ENCODE measurements around the gene GRM1. TPM values are rescaled to one million over a fixed set of nuclear protein-coding genes. Genes with fewer than 3 reads are reported as not detected.

The GRM1 gene
- total RNA-seq, 6 experiments from 2014 or later, result 0.07 TPM; not detected in 5

GRCh38 chr6:146032387-146032786 is 3.5 kb downstream of the GRM1 start:
- intact Hi-C loops (cut with DNase I), result no loop called here
- ATAC-seq, result no peak

DNA sequence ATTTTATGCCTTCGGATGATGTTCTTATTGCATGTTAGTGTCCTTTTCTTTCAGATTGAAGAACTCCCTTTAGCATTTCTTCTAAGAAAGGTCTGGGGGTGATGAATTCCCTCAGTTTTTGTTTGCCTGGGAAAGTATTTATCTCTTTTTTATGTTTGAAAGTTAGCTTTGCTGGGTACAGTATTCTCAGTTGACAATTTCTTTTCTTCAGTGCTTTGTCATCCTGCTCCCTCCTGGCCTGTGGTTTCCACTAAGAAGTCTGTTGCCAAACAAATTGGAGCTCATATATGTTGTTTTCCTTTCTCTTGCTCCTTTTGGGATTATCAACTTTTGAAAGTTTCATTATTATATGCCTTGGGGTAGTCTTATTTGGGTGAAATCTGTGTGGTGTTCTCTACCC is 11.5 kb downstream of the GRM1 start:
- DNase-seq (no peak), ATAC-seq (no peak)
- intact Hi-C loops (cut with DNase I), result no loop called here
- H3K27ac ChIP-seq, result no peak overlapping the region
- H3K9me3 ChIP-seq, result no peaks in the 10 kb centered on the region
- no peak overlapping the region for H3K4me3 ChIP-seq
- no peaks in the 10 kb centered on the region for H3K36me3 ChIP-seq
- TF ChIP-seq, protein P1, sequence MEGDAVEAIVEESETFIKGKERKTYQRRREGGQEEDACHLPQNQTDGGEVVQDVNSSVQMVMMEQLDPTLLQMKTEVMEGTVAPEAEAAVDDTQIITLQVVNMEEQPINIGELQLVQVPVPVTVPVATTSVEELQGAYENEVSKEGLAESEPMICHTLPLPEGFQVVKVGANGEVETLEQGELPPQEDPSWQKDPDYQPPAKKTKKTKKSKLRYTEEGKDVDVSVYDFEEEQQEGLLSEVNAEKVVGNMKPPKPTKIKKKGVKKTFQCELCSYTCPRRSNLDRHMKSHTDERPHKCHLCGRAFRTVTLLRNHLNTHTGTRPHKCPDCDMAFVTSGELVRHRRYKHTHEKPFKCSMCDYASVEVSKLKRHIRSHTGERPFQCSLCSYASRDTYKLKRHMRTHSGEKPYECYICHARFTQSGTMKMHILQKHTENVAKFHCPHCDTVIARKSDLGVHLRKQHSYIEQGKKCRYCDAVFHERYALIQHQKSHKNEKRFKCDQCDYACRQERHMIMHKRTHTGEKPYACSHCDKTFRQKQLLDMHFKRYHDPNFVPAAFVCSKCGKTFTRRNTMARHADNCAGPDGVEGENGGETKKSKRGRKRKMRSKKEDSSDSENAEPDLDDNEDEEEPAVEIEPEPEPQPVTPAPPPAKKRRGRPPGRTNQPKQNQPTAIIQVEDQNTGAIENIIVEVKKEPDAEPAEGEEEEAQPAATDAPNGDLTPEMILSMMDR (IDR thresholded peaks at IDR 0.05), result no peak
- TF ChIP-seq POLR2A (IDR thresholded peaks at IDR 0.05), result no peak
- H3K27me3 ChIP-seq, result no peaks in the 10 kb centered on the region
- WGBS (ENCODE audit: insufficient coverage, low coverage, low lambda C conversion rate, missing lambda C conversion rate), result 50% methylated on average over 1 of the region's 1 CpG
- no peaks in the 10 kb centered on the region for H3K4me1 ChIP-seq

More at GRCh38 chr6:146032387-146032786, 3.5 kb downstream of the GRM1 start:
- DNase-seq, result no peak
- Histone ChIP-seq H3K4me3 (no peak overlapping the region), H3K27ac (no peak overlapping the region), H3K36me3 (no peaks in the 10 kb centered on the region), H3K9me3 (no peaks in the 10 kb centered on the region), H3K27me3 (peaks cover 12 to 17% of the 10 kb centered on the region in 2 donors), H3K4me1 (no peaks in the 10 kb centered on the region)
- TF ChIP-seq POLR2A (IDR thresholded peaks at IDR 0.05), result no peak
- TF ChIP-seq, protein P1 (IDR thresholded peaks at IDR 0.05), result no peak
- WGBS (ENCODE audit: insufficient coverage, low coverage, low lambda C conversion rate, missing lambda C conversion rate), result 24% methylated on average over 4 of the region's 4 CpGs

DNA sequence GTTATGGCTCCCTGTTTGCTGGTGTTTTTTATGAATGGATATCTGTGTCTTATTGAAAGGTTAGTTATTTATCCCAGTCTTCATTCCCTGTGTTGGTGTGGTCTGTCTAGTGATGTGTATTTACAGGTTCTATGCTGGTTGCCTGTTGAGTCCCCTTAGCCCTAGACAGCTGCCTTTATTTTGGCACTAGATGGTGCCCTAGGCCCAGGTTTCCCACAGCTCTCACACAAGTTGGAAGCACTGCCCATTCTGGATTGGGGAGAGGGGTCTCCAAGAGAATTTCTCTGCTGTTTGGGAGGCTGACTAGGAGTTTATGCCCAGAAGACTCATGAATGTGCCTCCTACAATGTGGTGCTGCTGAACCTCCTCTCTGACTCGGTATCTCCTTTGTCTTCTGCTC is 12.4 kb downstream of the GRM1 start:
- no peaks in the 10 kb centered on the region for H3K36me3 ChIP-seq
- 43% methylated on average over 1 of the region's 1 CpG for WGBS (ENCODE audit: insufficient coverage, low coverage, low lambda C conversion rate, missing lambda C conversion rate)

DNA sequence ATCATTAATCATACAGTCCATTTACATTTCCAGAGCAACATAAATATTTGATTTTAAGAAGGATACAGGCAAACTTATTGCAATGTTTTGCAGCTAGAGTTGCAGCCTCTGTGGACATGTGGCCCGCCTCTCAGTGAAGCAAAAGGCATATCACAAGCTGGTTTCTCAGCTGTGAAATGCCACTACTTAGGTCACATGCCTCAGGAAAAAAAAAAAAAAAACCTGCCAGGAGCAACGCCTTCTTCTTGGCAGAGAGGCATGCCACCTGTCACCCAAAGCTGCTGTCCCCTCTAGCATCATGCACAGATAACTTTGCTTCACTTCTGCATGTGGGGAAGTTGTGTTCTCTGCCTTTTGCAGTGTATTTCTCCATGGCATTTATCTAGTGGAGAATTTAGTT is 18.5 kb downstream of the GRM1 start:
- no peak overlapping the region for H3K4me3 ChIP-seq
- H3K27me3 ChIP-seq, result no peaks in the 10 kb centered on the region
- no peaks in the 10 kb centered on the region for H3K4me1 ChIP-seq
- intact Hi-C loops (cut with DNase I), result no loop called here
- WGBS (ENCODE audit: insufficient coverage, low coverage, low lambda C conversion rate, missing lambda C conversion rate), result 27% methylated on average over 2 of the region's 2 CpGs
- no peaks in the 10 kb centered on the region for H3K36me3 ChIP-seq
- no peak for DNase-seq
- H3K9me3 ChIP-seq, result no peaks in the 10 kb centered on the region
- TF ChIP-seq, protein P1 (IDR thresholded peaks at IDR 0.05), result no peak
- no peak for TF ChIP-seq POLR2A (IDR thresholded peaks at IDR 0.05)
- no peak overlapping the region for H3K27ac ChIP-seq
- no peak for ATAC-seq

More for the DNA sequence above, 12.4 kb downstream of the GRM1 start:
- H3K9me3 ChIP-seq, result no peaks in the 10 kb centered on the region
- ATAC-seq (no peak), DNase-seq (no peak)
- H3K27ac ChIP-seq, result no peak overlapping the region
- intact Hi-C loops (cut with DNase I), result no loop called here
- no peak for TF ChIP-seq POLR2A (IDR thresholded peaks at IDR 0.05)
- TF ChIP-seq, protein P1 (IDR thresholded peaks at IDR 0.05), result peak in 1 of 4 donors; percentile 8
- H3K27me3 ChIP-seq, result no peaks in the 10 kb centered on the region
- H3K4me3 ChIP-seq, result no peak overlapping the region
- no peaks in the 10 kb centered on the region for H3K4me1 ChIP-seq

GRCh38 chr6:146050168-146050567 is 21.3 kb downstream of the GRM1 start:
- intact Hi-C loops (cut with DNase I), result no loop called here
- Histone ChIP-seq H3K36me3 (no peaks in the 10 kb centered on the region), H3K4me3 (no peak overlapping the region), H3K27me3 (no peaks in the 10 kb centered on the region), H3K27ac (no peak overlapping the region), H3K9me3 (no peaks in the 10 kb centered on the region), H3K4me1 (no peaks in the 10 kb centered on the region)
- no peak for ATAC-seq
- WGBS (ENCODE audit: insufficient coverage, low coverage, low lambda C conversion rate, missing lambda C conversion rate), result 37% methylated on average over 1 of the region's 1 CpG
- no peak for DNase-seq
- TF ChIP-seq, protein P1 (IDR thresholded peaks at IDR 0.05), result no peak
